Osteoblast (primary cell): ENCODE results near the gene RAI1. TPM values are rescaled to one million over a fixed set of nuclear protein-coding genes. Genes with fewer than 3 reads are reported as not detected.
A peak's percentile ranks its signal among the peaks of the same experiment; 100 is the strongest.

Experiments used
- DNase-seq: peaks from one replicate; pipeline ENCODE4 v3.0.0; 2011; ENCODE audit warnings: low spot score, mixed read lengths; ENCODE audit not compliant: insufficient read length; ENCODE audit errors: missing footprints
- H2AFZ ChIP-seq: 2 replicates; pipeline ENCODE4 v1.6.0; 2011; ENCODE audit warnings: mild to moderate bottlenecking, low read length
- H3K27ac ChIP-seq: 2 replicates; pipeline ENCODE4 v1.5.1; 2011; ENCODE audit warnings: mild to moderate bottlenecking, low read depth, low read length, moderate library complexity
- H3K27me3 ChIP-seq: 2 replicates; pipeline ENCODE4 v1.6.0; 2012; ENCODE audit warnings: mild to moderate bottlenecking, control low read depth, inconsistent platforms, low read length, moderate library complexity; ENCODE audit not compliant: insufficient read depth
- H3K36me3 ChIP-seq: 2 replicates; pipeline ENCODE4 v1.5.1; 2011; ENCODE audit warnings: mild to moderate bottlenecking, low read length, control low read depth, moderate library complexity; ENCODE audit not compliant: insufficient read depth
- H3K4me1 ChIP-seq: 2 replicates; pipeline ENCODE4 v1.5.1; 2011; ENCODE audit warnings: mild to moderate bottlenecking, low read length, control low read depth, moderate library complexity; ENCODE audit not compliant: insufficient read depth
- H3K4me2 ChIP-seq: 2 replicates; pipeline ENCODE4 v1.6.0; 2011; ENCODE audit warnings: mild to moderate bottlenecking, low read length; ENCODE audit not compliant: insufficient read depth
- H3K4me3 ChIP-seq: fragments of 200-600 bp; sonication (generic); 3 replicates; pipeline ENCODE4 v1.5.1; 2012; ENCODE audit warnings: mild to moderate bottlenecking, low read length, inconsistent platforms; ENCODE audit not compliant: insufficient read depth
- H3K79me2 ChIP-seq: 2 replicates; pipeline ENCODE4 v1.6.0; 2012; ENCODE audit warnings: mild to moderate bottlenecking, low read length, control low read depth, inconsistent platforms; ENCODE audit not compliant: insufficient read depth
- H3K9me3 ChIP-seq: 2 replicates; pipeline ENCODE4 v1.5.1; 2011; ENCODE audit warnings: low read depth, low read length, control low read depth
- H4K20me1 ChIP-seq: 2 replicates; pipeline ENCODE4 v1.6.0; 2012; ENCODE audit warnings: mild to moderate bottlenecking, low read length, control low read depth; ENCODE audit not compliant: insufficient read depth
- total RNA-seq: library from RNA; depleted of rRNA; stranded (reverse); fragments of >200 nt; gene quantifications from 2 replicates; pipeline ENCODE4 v1.2.3, GENCODE V29; 2012
- TF ChIP-seq, protein P1 (sequence below): IDR thresholded peaks from 2 replicates; pipeline ENCODE4 v1.5.1; 2011; ENCODE audit warnings: mild to moderate bottlenecking, low read depth, low read length, moderate library complexity; ENCODE audit errors: extremely low read depth

Gene RAI1
- total RNA-seq, 1 donor: 15.6 TPM

GRCh38 chr17:17680477-17681186, 626 bp upstream of the RAI1 start:
- no peaks in the 10 kb centered on the region for H3K36me3 ChIP-seq
- H3K79me2 ChIP-seq: peaks cover 32% of the 10 kb centered on the region
- H4K20me1 ChIP-seq: peaks cover 13% of the 10 kb centered on the region
- DNase-seq: no peak
- H3K4me2 ChIP-seq: peak overlapping the region; percentile 69
- no peak overlapping the region for H3K27ac ChIP-seq
- no peaks in the 10 kb centered on the region for H3K9me3 ChIP-seq
- peaks cover 24% of the 10 kb centered on the region for H3K4me1 ChIP-seq
- H3K27me3 ChIP-seq: peaks cover 5% of the 10 kb centered on the region
- peak overlapping the region; percentile 58 for H2AFZ ChIP-seq
- TF ChIP-seq, protein P1, sequence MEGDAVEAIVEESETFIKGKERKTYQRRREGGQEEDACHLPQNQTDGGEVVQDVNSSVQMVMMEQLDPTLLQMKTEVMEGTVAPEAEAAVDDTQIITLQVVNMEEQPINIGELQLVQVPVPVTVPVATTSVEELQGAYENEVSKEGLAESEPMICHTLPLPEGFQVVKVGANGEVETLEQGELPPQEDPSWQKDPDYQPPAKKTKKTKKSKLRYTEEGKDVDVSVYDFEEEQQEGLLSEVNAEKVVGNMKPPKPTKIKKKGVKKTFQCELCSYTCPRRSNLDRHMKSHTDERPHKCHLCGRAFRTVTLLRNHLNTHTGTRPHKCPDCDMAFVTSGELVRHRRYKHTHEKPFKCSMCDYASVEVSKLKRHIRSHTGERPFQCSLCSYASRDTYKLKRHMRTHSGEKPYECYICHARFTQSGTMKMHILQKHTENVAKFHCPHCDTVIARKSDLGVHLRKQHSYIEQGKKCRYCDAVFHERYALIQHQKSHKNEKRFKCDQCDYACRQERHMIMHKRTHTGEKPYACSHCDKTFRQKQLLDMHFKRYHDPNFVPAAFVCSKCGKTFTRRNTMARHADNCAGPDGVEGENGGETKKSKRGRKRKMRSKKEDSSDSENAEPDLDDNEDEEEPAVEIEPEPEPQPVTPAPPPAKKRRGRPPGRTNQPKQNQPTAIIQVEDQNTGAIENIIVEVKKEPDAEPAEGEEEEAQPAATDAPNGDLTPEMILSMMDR: no peak
- H3K4me3 ChIP-seq: peak overlapping the region; percentile 82

DNA sequence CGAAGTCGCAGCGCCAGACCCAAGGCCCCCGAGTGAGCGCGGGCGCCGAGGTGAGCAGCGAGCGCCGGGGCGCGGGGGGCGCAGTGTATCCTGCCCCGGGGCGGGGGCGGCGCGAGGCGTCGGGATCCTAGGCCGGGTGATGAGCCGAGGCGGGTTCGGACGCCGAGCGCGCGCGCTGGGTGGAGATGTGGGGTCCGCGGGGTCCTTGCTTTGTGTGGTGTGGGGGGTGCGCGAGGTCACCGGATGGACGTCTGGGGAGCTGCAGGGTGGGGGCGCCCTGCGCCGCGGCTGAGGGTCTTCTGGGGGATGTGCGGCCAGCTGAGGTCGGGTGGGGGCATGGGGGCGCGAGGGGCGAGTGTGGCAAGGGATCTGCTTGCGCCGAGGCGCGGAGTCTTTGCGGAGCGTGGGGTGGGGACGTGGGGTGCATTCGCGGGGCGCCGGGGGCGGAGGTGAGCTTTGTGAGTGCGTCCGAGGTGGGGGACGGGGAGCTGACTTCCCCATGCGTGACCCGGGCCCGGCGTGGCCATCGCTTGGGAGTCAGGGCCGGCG, 560 bp downstream of the RAI1 start:
- Histone ChIP-seq H3K9me3 (no peaks in the 10 kb centered on the region), H3K27ac (peak overlapping the region; percentile 96), H2AFZ (no peak overlapping the region), H3K27me3 (peaks cover 5% of the 10 kb centered on the region), H3K79me2 (peaks cover 43% of the 10 kb centered on the region), H4K20me1 (peaks cover 19% of the 10 kb centered on the region), H3K4me3 (peak overlapping the region; percentile 82), H3K36me3 (no peaks in the 10 kb centered on the region), H3K4me2 (peak overlapping the region; percentile 74), H3K4me1 (peaks cover 26% of the 10 kb centered on the region)
- TF ChIP-seq, protein P1: no peak
- DNase-seq: peak; percentile 87

DNA sequence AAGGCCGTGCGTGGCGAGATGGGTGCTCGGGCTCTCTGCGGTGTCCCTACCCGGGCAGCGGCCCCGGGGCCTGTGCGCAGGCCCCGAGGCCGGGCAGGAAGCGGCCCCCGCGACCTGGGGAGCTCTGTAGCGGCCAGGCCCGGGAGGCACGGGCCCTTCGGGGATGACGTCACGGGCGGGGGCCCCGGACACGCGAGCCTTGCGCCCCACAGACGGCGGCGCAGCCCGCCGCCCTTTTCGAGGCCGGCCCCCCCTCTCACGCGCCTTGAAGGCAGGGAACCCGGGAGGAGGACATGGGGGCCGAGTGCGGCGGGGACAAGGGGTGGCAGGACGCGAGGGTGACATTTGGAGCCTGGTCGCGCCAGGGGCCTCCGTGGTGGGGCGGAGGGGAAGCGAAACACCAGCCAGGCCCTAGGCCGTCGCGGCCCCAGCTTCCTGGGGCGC, 1.1 kb downstream of the RAI1 start:
- DNase-seq: peak; percentile 93
- Histone ChIP-seq H3K4me2 (peak overlapping the region; percentile 74), H3K9me3 (no peaks in the 10 kb centered on the region), H3K4me1 (peaks cover 26% of the 10 kb centered on the region), H3K27me3 (peaks cover 5% of the 10 kb centered on the region), H3K79me2 (peaks cover 48% of the 10 kb centered on the region), H3K36me3 (no peaks in the 10 kb centered on the region), H3K4me3 (peak overlapping the region; percentile 82), H3K27ac (peak overlapping the region; percentile 96), H2AFZ (peak overlapping the region; percentile 39), H4K20me1 (peaks cover 22% of the 10 kb centered on the region)
- TF ChIP-seq, protein P1: no peak
